Measurements from ENCODE around the gene NCK2. TPM values are rescaled to one million over a fixed set of nuclear protein-coding genes. Genes with fewer than 3 reads are reported as not detected.

The NCK2 gene
- total and polyA plus RNA-seq, 2 of the 4 experiments (the other 2 are of a cell fraction), result 15.8 to 22.2 TPM

- no peak for TF ChIP-seq CHD1 (IDR thresholded peaks at IDR 0.05; ENCODE audit: low read depth, low read length)
- TF ChIP-seq USF2 (IDR thresholded peaks at IDR 0.05; ENCODE audit: low read depth, low read length), result no peak
- no peak for TF ChIP-seq RFX5 (IDR thresholded peaks at IDR 0.05; ENCODE audit: low read depth, low read length)
- no peak for TF ChIP-seq CTCF (conservative IDR thresholded peaks at IDR 0.05; ENCODE audit: low read depth, low read length)
- no peak for TF ChIP-seq POLR2A (IDR thresholded peaks at IDR 0.05; ENCODE audit: low read depth, low read length)
- TF ChIP-seq MAFK (IDR thresholded peaks at IDR 0.05; ENCODE audit: low read depth, low read length), result no peak
- ATAC-seq (ENCODE audit: low read depth) (no peak), DNase-seq (no peak)
- Histone ChIP-seq H2BK120ac (ENCODE audit: low read depth, low read length) (no peak overlapping the region), H4K91ac (ENCODE audit: insufficient read depth, low read depth, low read length) (no peak overlapping the region), H2BK15ac (ENCODE audit: low read depth, low read length) (no peak overlapping the region), H3K27me3 (ENCODE audit: control insufficient read depth, insufficient read depth, low read length) (no peaks in the 10 kb centered on the region), H3K36me3 (ENCODE audit: control insufficient read depth, insufficient read depth, low read length) (no peaks in the 10 kb centered on the region), H3K4me1 (ENCODE audit: control insufficient read depth, insufficient read depth, low read length) (peaks cover 6% of the 10 kb centered on the region), H2AK5ac (ENCODE audit: low read depth, low read length) (no peak overlapping the region), H3K18ac (ENCODE audit: low read depth, low read length) (no peak overlapping the region), H3K9ac (ENCODE audit: low read depth, low read length) (no peak overlapping the region), H2BK20ac (ENCODE audit: low read depth, low read length) (no peak overlapping the region), H3K14ac (replicated peaks; ENCODE audit: low read depth, low read length) (no peak overlapping the region), H3K4me3 (ENCODE audit: insufficient read depth, low read depth, low read length) (no peak overlapping the region), H3K4ac (ENCODE audit: low read depth, low read length) (no peak overlapping the region), H3K27ac (ENCODE audit: insufficient read depth, low read length) (no peak overlapping the region), H3K23ac (ENCODE audit: low read depth, low read length) (no peak overlapping the region), H4K20me1 (ENCODE audit: insufficient read depth, low read length) (peaks cover 71% of the 10 kb centered on the region), H3K56ac (ENCODE audit: extremely low read depth, insufficient read depth, low read length) (no peak overlapping the region), H3K9me1 (ENCODE audit: insufficient read depth, low read length) (peaks cover 34% of the 10 kb centered on the region), H4K5ac (ENCODE audit: low read depth, low read length) (no peak overlapping the region), H2BK5ac (ENCODE audit: low read depth, low read length, poor library complexity, severe bottlenecking) (no peak overlapping the region), H4K8ac (ENCODE audit: low read depth in 2 of 2, low read length in 2 of 2) (no peak overlapping the region), H2AK9ac (replicated peaks; ENCODE audit: low read depth, low read length, poor library complexity) (no peak overlapping the region), H3K79me1 (ENCODE audit: low read depth in 1 of 2, low read length in 2 of 2) (peaks cover 38 to 84% of the 10 kb centered on the region in 2 experiments), H3K9me3 (ENCODE audit: control insufficient read depth, insufficient read depth, low read length) (no peaks in the 10 kb centered on the region), H3K4me2 (ENCODE audit: low read depth, low read length) (no peak overlapping the region), H2AFZ (replicated peaks; ENCODE audit: low read length, poor library complexity) (no peak overlapping the region)
- POLR2A ChIA-PET (ENCODE audit: unreplicated experiment), result no interaction called here
- intact Hi-C loops (cut with micrococcal nuclease) (no loop called here), dilution Hi-C loops (cut with HindIII; ENCODE audit: low sequenced_read_pairs, unreplicated experiment) (no loop called here), in situ Hi-C loops (cut with MboI; ENCODE audit: low sequenced_read_pairs) (no loop called here)
- CTCF ChIA-PET, result no interaction called here
- WGBS, 2 experiments (ENCODE audit: extremely low coverage in 2 of 2, insufficient read length in 1 of 2), result no CpG with 5 or more reads among the region's 4 CpGs
- BruUV-seq (replicated peaks), result no TSS peak
Measured at GRCh38 chr2:105757433-105757832, 12.7 kb downstream of the NCK2 start.

All from IMR-90 (cell line).